Measurements from ENCODE around the gene DSTN. TPM values are rescaled to one million over a fixed set of nuclear protein-coding genes. Genes with fewer than 3 reads are reported as not detected.

The DSTN gene
- total and polyA plus RNA-seq, 2 donors (not counting 1 experiment from before 2014, with no cell fraction given) = 6.6 to 13.4 TPM

- Mint-ChIP-seq H3K27me3 (no peaks in the 10 kb centered on the region), H3K9me3 (ENCODE audit: insufficient read depth) (no peaks in the 10 kb centered on the region), H3K4me1 (peaks cover 19% of the 10 kb centered on the region), H3K27ac (no peak overlapping the region), H3K4me3 (no peak overlapping the region)
- H3K27ac ChIP-seq (ENCODE audit: low read length in 2 of 2) = no peak overlapping the region
- H4K20me1 ChIP-seq (ENCODE audit: control insufficient read depth, insufficient read depth, low read length, poor library complexity, severe bottlenecking) = no peaks in the 10 kb centered on the region
- no peak overlapping the region for H2AFZ ChIP-seq (ENCODE audit: insufficient read depth, low read depth, low read length, poor library complexity, severe bottlenecking)
- H3K9me3 ChIP-seq (ENCODE audit: control extremely low read depth in 1 of 3, control insufficient read depth in 2 of 3, insufficient read depth in 1 of 3, low read length in 2 of 3) = no peaks in the 10 kb centered on the region
- H3K9ac ChIP-seq (ENCODE audit: low read length) = no peak overlapping the region
- ATAC-seq (ENCODE audit: low read depth) (no peak), DNase-seq (no peak)
- no peak overlapping the region for H3K4me3 ChIP-seq (ENCODE audit: control extremely low read depth in 1 of 5, extremely low read depth in 1 of 5, insufficient read depth in 1 of 5, low read depth in 2 of 5, low read length in 4 of 5)
- TF ChIP-seq CTCF (IDR thresholded peaks at IDR 0.05) (no peak), EZH2 (IDR thresholded peaks at IDR 0.05; ENCODE audit: borderline replicate concordance, insufficient read depth, low read depth, low read length, poor library complexity, severe bottlenecking) (no peak)
- intact Hi-C loops (cut with micrococcal nuclease) = no loop called here
- CTCF ChIA-PET = interaction anchor here (1.0 kb wide), 1 partner anchor 108 kb away, joined by 3 read pairs; no protein-coding TSS in a partner anchor
- WGBS (ENCODE audit: insufficient coverage) = 90% methylated on average over 40 of the region's 40 CpGs
- POLR2A ChIA-PET = no interaction called here
- H3K4me1 ChIP-seq (ENCODE audit: control insufficient read depth in 2 of 2, insufficient read depth in 2 of 2, low read length in 2 of 2) = peaks cover 14 to 28% of the 10 kb centered on the region in 2 donors
- H3K27me3 ChIP-seq (replicated peaks in 1 of 4; ENCODE audit: control extremely low read depth in 1 of 4, control insufficient read depth in 3 of 4, insufficient read depth in 4 of 4, low read length in 3 of 4) = no peaks in the 10 kb centered on the region
- no peak overlapping the region for H3K4me2 ChIP-seq (replicated peaks; ENCODE audit: low read depth, low read length, poor library complexity, severe bottlenecking)
- peaks cover 0 to 5% of the 10 kb centered on the region in 2 experiments for H3K36me3 ChIP-seq (replicated peaks in 1 of 2; ENCODE audit: control extremely low read depth in 1 of 2, control insufficient read depth in 1 of 2, extremely low read depth in 1 of 2, insufficient read depth in 2 of 2, low read length in 1 of 2)
- H3K79me2 ChIP-seq (ENCODE audit: control insufficient read depth, insufficient read depth, low read length) = no peaks in the 10 kb centered on the region
These were observed 43.7 kb downstream of the DSTN start for GRCh38 chr20:17613328-17614175.

GRCh38 chr20:17614176-17614811 is 44.4 kb downstream of the DSTN start:
- Mint-ChIP-seq H3K27ac (no peak overlapping the region), H3K9me3 (ENCODE audit: insufficient read depth) (no peaks in the 10 kb centered on the region), H3K4me1 (peaks cover 17% of the 10 kb centered on the region), H3K27me3 (no peaks in the 10 kb centered on the region), H3K4me3 (no peak overlapping the region)
- H3K79me2 ChIP-seq (ENCODE audit: control insufficient read depth, insufficient read depth, low read length) = no peaks in the 10 kb centered on the region
- POLR2A ChIA-PET = no interaction called here
- no peaks in the 10 kb centered on the region for H3K27me3 ChIP-seq (replicated peaks in 1 of 4; ENCODE audit: control extremely low read depth in 1 of 4, control insufficient read depth in 3 of 4, insufficient read depth in 4 of 4, low read length in 3 of 4)
- WGBS (ENCODE audit: insufficient coverage) = 84% methylated on average over 16 of the region's 20 CpGs
- no peak overlapping the region for H3K9ac ChIP-seq (ENCODE audit: low read length)
- ATAC-seq (ENCODE audit: low read depth) = no peak
- H3K9me3 ChIP-seq (ENCODE audit: control extremely low read depth in 1 of 3, control insufficient read depth in 2 of 3, insufficient read depth in 1 of 3, low read length in 2 of 3) = no peaks in the 10 kb centered on the region
- intact Hi-C loops (cut with micrococcal nuclease) = no loop called here
- TF ChIP-seq CTCF (IDR thresholded peaks at IDR 0.05) = no peak
- TF ChIP-seq EZH2 (IDR thresholded peaks at IDR 0.05; ENCODE audit: borderline replicate concordance, insufficient read depth, low read depth, low read length, poor library complexity, severe bottlenecking) = no peak
- H2AFZ ChIP-seq (ENCODE audit: insufficient read depth, low read depth, low read length, poor library complexity, severe bottlenecking) = no peak overlapping the region
- peaks cover 14 to 28% of the 10 kb centered on the region in 2 donors for H3K4me1 ChIP-seq (ENCODE audit: control insufficient read depth in 2 of 2, insufficient read depth in 2 of 2, low read length in 2 of 2)
- CTCF ChIA-PET = interaction anchor here (0.6 to 1.2 kb wide), 2 partner anchors 33 to 78 kb away, joined by 4 read pairs; no protein-coding TSS in a partner anchor
- no peak overlapping the region for H3K27ac ChIP-seq (ENCODE audit: low read length in 2 of 2)
- H3K4me2 ChIP-seq (replicated peaks; ENCODE audit: low read depth, low read length, poor library complexity, severe bottlenecking) = no peak overlapping the region
- no peaks in the 10 kb centered on the region for H4K20me1 ChIP-seq (ENCODE audit: control insufficient read depth, insufficient read depth, low read length, poor library complexity, severe bottlenecking)
- H3K4me3 ChIP-seq (ENCODE audit: control extremely low read depth in 1 of 5, extremely low read depth in 1 of 5, insufficient read depth in 1 of 5, low read depth in 2 of 5, low read length in 4 of 5) = no peak overlapping the region
- H3K36me3 ChIP-seq (replicated peaks in 1 of 2; ENCODE audit: control extremely low read depth in 1 of 2, control insufficient read depth in 1 of 2, extremely low read depth in 1 of 2, insufficient read depth in 2 of 2, low read length in 1 of 2) = peaks cover 0 to 5% of the 10 kb centered on the region in 2 experiments
- no peak for DNase-seq

Data from B cell (primary cell).